ENCODE measurements around the gene RANBP17. TPM values are rescaled to one million over a fixed set of nuclear protein-coding genes. Genes with fewer than 3 reads are reported as not detected.

The RANBP17 gene
- total RNA-seq, 4 donors from 2014 or later, result 9.8 to 20.8 (median 10.3) TPM

- no peak for TF ChIP-seq POLR2A (IDR thresholded peaks at IDR 0.05)
- TF ChIP-seq, protein P1, sequence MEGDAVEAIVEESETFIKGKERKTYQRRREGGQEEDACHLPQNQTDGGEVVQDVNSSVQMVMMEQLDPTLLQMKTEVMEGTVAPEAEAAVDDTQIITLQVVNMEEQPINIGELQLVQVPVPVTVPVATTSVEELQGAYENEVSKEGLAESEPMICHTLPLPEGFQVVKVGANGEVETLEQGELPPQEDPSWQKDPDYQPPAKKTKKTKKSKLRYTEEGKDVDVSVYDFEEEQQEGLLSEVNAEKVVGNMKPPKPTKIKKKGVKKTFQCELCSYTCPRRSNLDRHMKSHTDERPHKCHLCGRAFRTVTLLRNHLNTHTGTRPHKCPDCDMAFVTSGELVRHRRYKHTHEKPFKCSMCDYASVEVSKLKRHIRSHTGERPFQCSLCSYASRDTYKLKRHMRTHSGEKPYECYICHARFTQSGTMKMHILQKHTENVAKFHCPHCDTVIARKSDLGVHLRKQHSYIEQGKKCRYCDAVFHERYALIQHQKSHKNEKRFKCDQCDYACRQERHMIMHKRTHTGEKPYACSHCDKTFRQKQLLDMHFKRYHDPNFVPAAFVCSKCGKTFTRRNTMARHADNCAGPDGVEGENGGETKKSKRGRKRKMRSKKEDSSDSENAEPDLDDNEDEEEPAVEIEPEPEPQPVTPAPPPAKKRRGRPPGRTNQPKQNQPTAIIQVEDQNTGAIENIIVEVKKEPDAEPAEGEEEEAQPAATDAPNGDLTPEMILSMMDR (IDR thresholded peaks at IDR 0.05), result no peak
- H3K4me3 ChIP-seq, result no peak overlapping the region
- DNase-seq, result no peak
- no peak overlapping the region for H3K27ac ChIP-seq
- no peaks in the 10 kb centered on the region for H3K27me3 ChIP-seq
- no peaks in the 10 kb centered on the region for H3K9me3 ChIP-seq
- no peaks in the 10 kb centered on the region for H3K4me1 ChIP-seq
- H3K36me3 ChIP-seq, result no peaks in the 10 kb centered on the region
Measured at GRCh38 chr5:171261904-171262303, 400.1 kb downstream of the RANBP17 start.

DNA sequence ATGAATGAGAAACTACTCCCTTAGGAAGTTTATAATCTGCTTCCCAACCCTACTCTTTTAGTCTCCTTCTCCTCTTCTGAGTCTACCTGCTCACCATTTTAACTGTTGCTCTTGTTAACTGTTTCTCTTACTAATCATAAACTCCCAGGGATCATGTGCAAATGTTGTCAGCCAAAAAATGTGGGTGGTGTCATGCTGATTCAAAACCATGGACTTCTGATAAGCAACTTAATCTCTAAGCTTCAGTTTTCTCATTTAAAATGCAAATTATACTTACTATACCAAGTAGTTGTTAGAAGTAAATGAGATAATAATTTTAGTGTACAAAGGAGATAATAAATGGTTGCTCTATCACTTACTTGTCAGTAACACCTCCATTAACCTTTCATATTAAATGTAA lies 401.4 kb downstream of the RANBP17 start:
- no peak for DNase-seq
- H3K36me3 ChIP-seq, result no peaks in the 10 kb centered on the region
- H3K9me3 ChIP-seq, result no peaks in the 10 kb centered on the region
- no peak overlapping the region for H3K4me3 ChIP-seq
- no peak overlapping the region for H3K27ac ChIP-seq
- no peaks in the 10 kb centered on the region for H3K4me1 ChIP-seq
- H3K27me3 ChIP-seq, result no peaks in the 10 kb centered on the region
- TF ChIP-seq, protein P1 (IDR thresholded peaks at IDR 0.05), result no peak
- TF ChIP-seq POLR2A (IDR thresholded peaks at IDR 0.05), result no peak

DNA sequence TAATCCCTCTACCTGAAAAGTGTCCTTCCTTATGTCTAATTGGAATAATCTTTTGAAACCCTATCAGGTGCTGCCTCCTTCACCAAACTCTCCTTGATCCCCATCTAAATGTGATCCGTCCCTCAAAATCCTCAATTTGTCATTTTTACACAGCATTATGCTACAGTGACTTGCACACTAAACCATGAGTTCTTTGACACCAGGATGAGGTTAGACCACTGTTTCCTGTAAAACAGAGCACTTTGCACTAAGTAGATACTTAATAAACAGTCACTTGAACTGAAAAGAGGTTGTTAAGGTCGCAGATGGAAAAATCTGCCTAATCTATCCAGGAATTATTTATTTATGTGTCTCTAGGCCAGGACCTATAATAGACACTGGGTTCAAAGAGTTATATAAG lies 403.0 kb downstream of the RANBP17 start:
- DNase-seq, result no peak
- Histone ChIP-seq H3K27me3 (no peaks in the 10 kb centered on the region), H3K9me3 (no peaks in the 10 kb centered on the region), H3K4me1 (no peaks in the 10 kb centered on the region), H3K36me3 (no peaks in the 10 kb centered on the region), H3K27ac (no peak overlapping the region), H3K4me3 (no peak overlapping the region)
- no peak for TF ChIP-seq POLR2A (IDR thresholded peaks at IDR 0.05)
- TF ChIP-seq, protein P1 (IDR thresholded peaks at IDR 0.05), result no peak

- Histone ChIP-seq H3K27ac (no peak overlapping the region), H3K27me3 (no peaks in the 10 kb centered on the region), H3K4me1 (no peaks in the 10 kb centered on the region), H3K4me3 (no peak overlapping the region), H3K36me3 (no peaks in the 10 kb centered on the region), H3K9me3 (no peaks in the 10 kb centered on the region)
- TF ChIP-seq, protein P1 (IDR thresholded peaks at IDR 0.05), result no peak
- TF ChIP-seq POLR2A (IDR thresholded peaks at IDR 0.05), result no peak
- DNase-seq, result no peak
Measured at GRCh38 chr5:171268700-171269620, 407.1 kb downstream of the RANBP17 start.

DNA sequence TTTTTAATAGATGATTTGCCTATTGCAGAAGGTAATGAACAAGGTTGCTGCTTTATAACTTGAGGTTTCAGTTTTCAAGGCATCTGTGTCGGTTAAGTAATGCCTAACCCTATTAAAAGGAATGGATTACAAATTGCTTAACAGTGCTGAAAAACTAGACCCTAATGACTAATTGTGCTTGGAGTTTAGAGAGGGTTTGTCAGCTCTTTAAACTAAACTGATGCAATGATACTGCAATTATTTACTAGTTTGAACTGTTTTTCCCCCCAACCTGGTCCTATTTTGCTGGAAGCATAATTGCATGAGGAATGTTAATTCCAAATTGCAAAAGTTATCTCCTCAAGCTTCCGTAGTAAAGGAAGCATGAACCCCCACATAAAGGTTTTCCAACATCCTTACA lies 407.9 kb downstream of the RANBP17 start:
- H3K4me3 ChIP-seq, result no peak overlapping the region
- no peaks in the 10 kb centered on the region for H3K27me3 ChIP-seq
- no peaks in the 10 kb centered on the region for H3K36me3 ChIP-seq
- no peaks in the 10 kb centered on the region for H3K9me3 ChIP-seq
- DNase-seq, result no peak
- H3K27ac ChIP-seq, result no peak overlapping the region
- TF ChIP-seq, protein P1 (IDR thresholded peaks at IDR 0.05), result no peak
- no peak for TF ChIP-seq POLR2A (IDR thresholded peaks at IDR 0.05)
- no peaks in the 10 kb centered on the region for H3K4me1 ChIP-seq
